Stimulated activated naive CD4-positive, alpha-beta T cell treated with Interleukin-2 at 50 U/mL for 16 hours (primary cell): ENCODE data around the gene CXCR5.

Source experiments
- DNase-seq: peaks from one replicate; lab custom pipeline; 2025; lab: John Stamatoyannopoulos, UW

The CXCR5 gene

GRCh38 chr11:118898400-118899295 lies 15.0 kb downstream of the CXCR5 start:
- DNase-seq, result no peak

- no peak for DNase-seq
Observed at GRCh38 chr11:118899296-118899688, 15.6 kb downstream of the CXCR5 start.

- DNase-seq, result no peak
Observed at GRCh38 chr11:118899706-118900360, 16.1 kb downstream of the CXCR5 start.

GRCh38 chr11:118900535-118901384 lies 17.1 kb downstream of the CXCR5 start:
- no peak for DNase-seq

- DNase-seq, result no peak
Observed at GRCh38 chr11:118901494-118902335, 18.0 kb downstream of the CXCR5 start.

GRCh38 chr11:118902336-118903203 lies 18.9 kb downstream of the CXCR5 start:
- DNase-seq, result no peak

- DNase-seq, result no peak
Observed at GRCh38 chr11:118903204-118904015, 19.7 kb downstream of the CXCR5 start.

- peak; percentile 80 for DNase-seq
Observed at GRCh38 chr11:118907051-118908042, 23.7 kb downstream of the CXCR5 start.

GRCh38 chr11:118908264-118908663 lies 24.6 kb downstream of the CXCR5 start:
- DNase-seq, result no peak

- DNase-seq, result no peak
Observed at GRCh38 chr11:118908901-118909618, 25.4 kb downstream of the CXCR5 start.

- no peak for DNase-seq
Observed at GRCh38 chr11:118909619-118910308, 26.1 kb downstream of the CXCR5 start.

GRCh38 chr11:118910309-118911112 lies 26.8 kb downstream of the CXCR5 start:
- DNase-seq, result peak; percentile 63

GRCh38 chr11:118911113-118911879 lies 27.6 kb downstream of the CXCR5 start:
- no peak for DNase-seq

- DNase-seq, result peak; percentile 81
Observed at GRCh38 chr11:118911880-118912741, 28.4 kb downstream of the CXCR5 start.
